Thyroid gland (tissue), 4 donors: ENCODE data around the gene HDAC9. TPM values are rescaled to one million over a fixed set of nuclear protein-coding genes. Genes with fewer than 3 reads are reported as not detected.

Experiments
- DNase-seq, 2 donors: peaks; one replicate each; pipeline ENCODE4 v3.0.0-alpha.2; 2019
- H3K27ac ChIP-seq, 3 donors: fragments of 200-600 bp; sonication (generic); 1 replicate in 2 of 3; 2 replicates in 1 of 3; pipeline ENCODE4 v1.5.1; 2016 to 2019; ENCODE audit warnings: mild to moderate bottlenecking in 1 of 3, moderate library complexity in 1 of 3
- H3K27me3 ChIP-seq: fragments of 200-600 bp; sonication (generic); one replicate; pipeline ENCODE4 v1.5.1; 2019
- H3K36me3 ChIP-seq, 2 donors: fragments of 200-600 bp; sonication (generic); one replicate each; pipeline ENCODE4 v1.5.1; 2016 to 2019
- H3K4me1 ChIP-seq, 2 donors: fragments of 200-600 bp; sonication (generic); one replicate each; pipeline ENCODE4 v1.5.1; 2017 to 2019
- H3K4me3 ChIP-seq, 3 donors: fragments of 200-600 bp; sonication (generic); replicated peaks in 1 of 3; 1 replicate in 2 of 3; 2 replicates in 1 of 3; pipeline ENCODE4 v1.5.1; 2016; ENCODE audit warnings: mild to moderate bottlenecking in 1 of 3
- H3K9me3 ChIP-seq: fragments of 200-600 bp; sonication (generic); one replicate; pipeline ENCODE4 v1.5.1; 2017
- CTCF ChIP-seq, 6 experiments: fragments of 200-600 bp in 3 of 6; fragments of 450-650 bp in 3 of 6; sonication (generic) in 3 of 6; IDR thresholded peaks; one replicate each; pipeline ENCODE4 v1.5.1; 2016 to 2019; ENCODE audit warnings: antibody characterized with exemption in 6 of 6, mild to moderate bottlenecking in 2 of 6, inconsistent platforms in 1 of 6, moderate library complexity in 1 of 6
- POLR2A ChIP-seq, 2 donors: fragments of 450-650 bp; IDR thresholded peaks; one replicate each; pipeline ENCODE4 v1.6.1; 2017; ENCODE audit warnings: antibody characterized with exemption in 2 of 2, mild to moderate bottlenecking in 2 of 2, moderate library complexity in 1 of 2
- WGBS, 2 donors: methylation state at CpG; one replicate each; pipeline ENCODE4 v1.1.5; 2017; 5-methylcytosine and 5-hydroxymethylcytosine counted together
- intact Hi-C: fragments of 100-400 bp; cut with DNase I; formaldehyde crosslinking; loops from one replicate; pipeline ENCODE4 v1.15.1; 2023
- total RNA-seq, 4 donors: library from RNA; depleted of rRNA; stranded (reverse); fragments of >200 nt; gene quantifications; one replicate each; pipeline ENCODE4 v1.2.3, GENCODE V29; 2016

The HDAC9 gene
- total RNA-seq, 4 donors from 2014 or later, result 5.4 to 28.2 (median 7.2) TPM

- no peak for DNase-seq
- H3K4me1 ChIP-seq, result no peaks in the 10 kb centered on the region
- no peak for TF ChIP-seq POLR2A (IDR thresholded peaks at IDR 0.05)
- TF ChIP-seq CTCF (IDR thresholded peaks at IDR 0.05), result no peak
- H3K4me3 ChIP-seq, result no peak overlapping the region
- no peaks in the 10 kb centered on the region for H3K27me3 ChIP-seq
- H3K9me3 ChIP-seq, result no peaks in the 10 kb centered on the region
- H3K27ac ChIP-seq, result no peak overlapping the region
- intact Hi-C loops, result no loop called here
- WGBS, 2 donors, result 58 to 61% methylated on average over 2 of the region's 2 CpGs
- no peaks in the 10 kb centered on the region for H3K36me3 ChIP-seq
Measured at GRCh38 chr7:18771834-18772566, 276.5 kb downstream of the HDAC9 start.

- intact Hi-C loops, result no loop called here
- TF ChIP-seq POLR2A (IDR thresholded peaks at IDR 0.05) (no peak), CTCF (IDR thresholded peaks at IDR 0.05) (no peak)
- H3K36me3 ChIP-seq, result no peaks in the 10 kb centered on the region
- WGBS, 2 donors, result 84 to 88% methylated on average over 1 of the region's 1 CpG
- H3K27me3 ChIP-seq, result no peaks in the 10 kb centered on the region
- no peaks in the 10 kb centered on the region for H3K9me3 ChIP-seq
- no peak overlapping the region for H3K27ac ChIP-seq
- no peak for DNase-seq
- no peak overlapping the region for H3K4me3 ChIP-seq
- no peaks in the 10 kb centered on the region for H3K4me1 ChIP-seq
Measured at GRCh38 chr7:18772567-18772965, 277.0 kb downstream of the HDAC9 start.

- H3K36me3 ChIP-seq, result no peaks in the 10 kb centered on the region
- H3K9me3 ChIP-seq, result no peaks in the 10 kb centered on the region
- intact Hi-C loops, result no loop called here
- no peak for DNase-seq
- no peak overlapping the region for H3K27ac ChIP-seq
- no peaks in the 10 kb centered on the region for H3K27me3 ChIP-seq
- no peak for TF ChIP-seq CTCF (IDR thresholded peaks at IDR 0.05)
- TF ChIP-seq POLR2A (IDR thresholded peaks at IDR 0.05), result no peak
- 89 to 92% methylated on average over 2 of the region's 2 CpGs for WGBS, 2 donors
- H3K4me3 ChIP-seq, result no peak overlapping the region
- no peaks in the 10 kb centered on the region for H3K4me1 ChIP-seq
Measured at GRCh38 chr7:18777314-18777713, 281.8 kb downstream of the HDAC9 start.

GRCh38 chr7:18778594-18778993 is 283.0 kb downstream of the HDAC9 start:
- intact Hi-C loops, result no loop called here
- Histone ChIP-seq H3K4me1 (no peaks in the 10 kb centered on the region), H3K4me3 (no peak overlapping the region), H3K36me3 (no peaks in the 10 kb centered on the region), H3K27me3 (no peaks in the 10 kb centered on the region), H3K27ac (no peak overlapping the region), H3K9me3 (no peaks in the 10 kb centered on the region)
- DNase-seq, result no peak
- 67 to 72% methylated on average over 3 of the region's 3 CpGs for WGBS, 2 donors
- TF ChIP-seq POLR2A (IDR thresholded peaks at IDR 0.05), result no peak
- TF ChIP-seq CTCF (IDR thresholded peaks at IDR 0.05), result no peak

GRCh38 chr7:18780266-18780665 is 284.7 kb downstream of the HDAC9 start:
- TF ChIP-seq POLR2A (IDR thresholded peaks at IDR 0.05), result no peak
- TF ChIP-seq CTCF (IDR thresholded peaks at IDR 0.05), result no peak
- no peak overlapping the region for H3K4me3 ChIP-seq
- H3K27me3 ChIP-seq, result no peaks in the 10 kb centered on the region
- DNase-seq, result no peak
- no peaks in the 10 kb centered on the region for H3K9me3 ChIP-seq
- H3K36me3 ChIP-seq, result no peaks in the 10 kb centered on the region
- H3K27ac ChIP-seq, result no peak overlapping the region
- no peaks in the 10 kb centered on the region for H3K4me1 ChIP-seq
- intact Hi-C loops, result no loop called here
